ENCODE measurements around the gene NAALADL2. TPM values are rescaled to one million over a fixed set of nuclear protein-coding genes. Genes with fewer than 3 reads are reported as not detected.

The NAALADL2 gene
- total RNA-seq (1 to 10 TPM in 1 of 2 experiments, under 1 TPM in 1; 0.30 to 1.2 TPM), total RNA-seq (0 to 0.80 (median 0.13) reads per million in 172 experiments)
- polyA plus RNA-seq (2013, experiment 1 of 2) = 0.18 TPM
- 0.29 TPM for polyA plus RNA-seq (2013, experiment 2 of 2)

- Mint-ChIP-seq H3K9me3 (peaks cover 3% of the 10 kb centered on the region), H3K27me3 (no peaks in the 10 kb centered on the region), H3K36me3 (ENCODE audit: low read depth) (no peaks in the 10 kb centered on the region), H3K27ac (no peak within 1 kb of the TSS), H3K4me3 (no peak within 1 kb of the TSS), H3K4me1 (ENCODE audit: low read depth) (no peaks in the 10 kb centered on the region)
- ChIA-PET POLR2A (no interaction called here), CTCF (no interaction called here)
- TF ChIP-seq, protein P1, sequence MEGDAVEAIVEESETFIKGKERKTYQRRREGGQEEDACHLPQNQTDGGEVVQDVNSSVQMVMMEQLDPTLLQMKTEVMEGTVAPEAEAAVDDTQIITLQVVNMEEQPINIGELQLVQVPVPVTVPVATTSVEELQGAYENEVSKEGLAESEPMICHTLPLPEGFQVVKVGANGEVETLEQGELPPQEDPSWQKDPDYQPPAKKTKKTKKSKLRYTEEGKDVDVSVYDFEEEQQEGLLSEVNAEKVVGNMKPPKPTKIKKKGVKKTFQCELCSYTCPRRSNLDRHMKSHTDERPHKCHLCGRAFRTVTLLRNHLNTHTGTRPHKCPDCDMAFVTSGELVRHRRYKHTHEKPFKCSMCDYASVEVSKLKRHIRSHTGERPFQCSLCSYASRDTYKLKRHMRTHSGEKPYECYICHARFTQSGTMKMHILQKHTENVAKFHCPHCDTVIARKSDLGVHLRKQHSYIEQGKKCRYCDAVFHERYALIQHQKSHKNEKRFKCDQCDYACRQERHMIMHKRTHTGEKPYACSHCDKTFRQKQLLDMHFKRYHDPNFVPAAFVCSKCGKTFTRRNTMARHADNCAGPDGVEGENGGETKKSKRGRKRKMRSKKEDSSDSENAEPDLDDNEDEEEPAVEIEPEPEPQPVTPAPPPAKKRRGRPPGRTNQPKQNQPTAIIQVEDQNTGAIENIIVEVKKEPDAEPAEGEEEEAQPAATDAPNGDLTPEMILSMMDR (IDR thresholded peaks at IDR 0.05) = no peak
- Histone ChIP-seq H3K9me3 (ENCODE audit: control insufficient read depth in 1 of 2, insufficient read depth in 1 of 2, low read length in 2 of 2) (peaks cover 0 to 3% of the 10 kb centered on the region in 2 experiments), H3K27ac (ENCODE audit: low read depth in 1 of 2, low read length in 2 of 2) (no peak within 1 kb of the TSS), H3K4me3 (ENCODE audit: low read length) (no peak within 1 kb of the TSS), H3K4me1 (ENCODE audit: insufficient read depth, low read length) (no peaks in the 10 kb centered on the region), H3K27me3 (ENCODE audit: control insufficient read depth in 1 of 2, insufficient read depth in 2 of 2, low read length in 2 of 2) (no peaks in the 10 kb centered on the region), H3K36me3 (ENCODE audit: insufficient read depth, low read length) (no peaks in the 10 kb centered on the region)
- intact Hi-C loops (cut with DNase I, micrococcal nuclease) = no loop called here
- DNase-seq (no peak), ATAC-seq (ENCODE audit: poor library complexity) (no peak)
Observed at GRCh38 chr3:174859114-174859735, at the start of gene NAALADL2. Gene NAALADL2, plus strand, starts transcription at chr3:174859334.

DNA sequence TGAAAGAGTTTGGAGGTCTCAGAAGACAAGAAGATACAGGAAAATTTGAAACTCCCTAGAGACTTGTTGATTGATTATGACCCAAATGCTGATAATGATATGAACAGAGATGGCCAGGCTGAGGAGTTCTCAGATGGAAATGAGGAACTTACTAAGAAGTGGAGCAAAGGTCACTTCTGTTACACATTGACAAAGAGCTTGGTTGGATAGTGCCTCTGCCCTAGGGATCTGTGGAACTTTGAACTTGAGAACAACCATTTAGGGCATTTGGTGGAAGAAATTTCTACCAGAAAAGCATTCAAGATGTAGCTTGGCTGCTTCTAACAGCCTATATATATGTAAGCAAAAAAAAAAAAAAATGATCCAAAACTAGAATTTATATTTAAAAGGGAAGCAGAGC lies 48.9 kb upstream of the NAALADL2 start:
- POLR2A ChIA-PET = no interaction called here

GRCh38 chr3:174812172-174812862 lies 46.8 kb upstream of the NAALADL2 start:
- POLR2A ChIA-PET = no interaction called here
- Histone ChIP-seq H3K27me3 (ENCODE audit: control insufficient read depth in 1 of 2, insufficient read depth in 2 of 2, low read length in 2 of 2) (no peaks in the 10 kb centered on the region), H3K36me3 (ENCODE audit: insufficient read depth, low read length) (no peaks in the 10 kb centered on the region), H3K4me3 (ENCODE audit: low read length) (no peak overlapping the region), H3K4me1 (ENCODE audit: insufficient read depth, low read length) (no peaks in the 10 kb centered on the region), H3K27ac (ENCODE audit: low read depth in 1 of 2, low read length in 2 of 2) (no peak overlapping the region), H3K9me3 (ENCODE audit: control insufficient read depth in 1 of 2, insufficient read depth in 1 of 2, low read length in 2 of 2) (peaks cover 0 to 10% of the 10 kb centered on the region in 2 experiments)
- DNase-seq (no peak), ATAC-seq (ENCODE audit: poor library complexity) (no peak)
- no peaks in the 10 kb centered on the region for H3K27me3 Mint-ChIP-seq
- TF ChIP-seq, protein P1 (IDR thresholded peaks at IDR 0.05) = no peak
- no peaks in the 10 kb centered on the region for H3K4me1 Mint-ChIP-seq (ENCODE audit: low read depth)
- H3K9me3 Mint-ChIP-seq = no peaks in the 10 kb centered on the region
- H3K27ac Mint-ChIP-seq = no peak overlapping the region
- intact Hi-C loops (cut with DNase I, micrococcal nuclease) = no loop called here
- H3K36me3 Mint-ChIP-seq (ENCODE audit: low read depth) = no peaks in the 10 kb centered on the region
- CTCF ChIA-PET = no interaction called here
- H3K4me3 Mint-ChIP-seq = no peak overlapping the region

More for the DNA sequence above, 48.9 kb upstream of the NAALADL2 start:
- Histone ChIP-seq H3K4me3 (ENCODE audit: low read length) (no peak overlapping the region), H3K9me3 (ENCODE audit: control insufficient read depth in 1 of 2, insufficient read depth in 1 of 2, low read length in 2 of 2) (peaks cover 0 to 10% of the 10 kb centered on the region in 2 experiments), H3K4me1 (ENCODE audit: insufficient read depth, low read length) (no peaks in the 10 kb centered on the region), H3K36me3 (ENCODE audit: insufficient read depth, low read length) (no peaks in the 10 kb centered on the region), H3K27me3 (ENCODE audit: control insufficient read depth in 1 of 2, insufficient read depth in 2 of 2, low read length in 2 of 2) (no peaks in the 10 kb centered on the region), H3K27ac (ENCODE audit: low read depth in 1 of 2, low read length in 2 of 2) (no peak overlapping the region)
- TF ChIP-seq, protein P1 (IDR thresholded peaks at IDR 0.05) = no peak
- no peaks in the 10 kb centered on the region for H3K4me1 Mint-ChIP-seq (ENCODE audit: low read depth)
- no peak overlapping the region for H3K27ac Mint-ChIP-seq
- ATAC-seq (ENCODE audit: poor library complexity) = no peak
- H3K36me3 Mint-ChIP-seq (ENCODE audit: low read depth) = no peaks in the 10 kb centered on the region
- H3K27me3 Mint-ChIP-seq = no peaks in the 10 kb centered on the region
- intact Hi-C loops (cut with DNase I, micrococcal nuclease) = no loop called here
- CTCF ChIA-PET = no interaction called here
- H3K9me3 Mint-ChIP-seq = no peaks in the 10 kb centered on the region
- H3K4me3 Mint-ChIP-seq = no peak overlapping the region
- no peak for DNase-seq

Measured in CD4-positive, alpha-beta T cell (primary cell).